ENCODE measurements around the gene TWF1.

The TWF1 gene

GRCh38 chr12:43815416-43815815 is 9.3 kb upstream of the TWF1 start:
- no peaks in the 10 kb centered on the region for H3K79me1 ChIP-seq (ENCODE audit: low read length)
- no peak overlapping the region for H3K14ac ChIP-seq (ENCODE audit: low read length)
- H3K4me1 ChIP-seq (ENCODE audit: control insufficient read depth in 1 of 2, insufficient read depth in 2 of 2, low read length in 2 of 2): no peaks in the 10 kb centered on the region
- no peak overlapping the region for H2AFZ ChIP-seq (ENCODE audit: insufficient read depth, low read length, poor library complexity)
- H3K27me3 ChIP-seq (ENCODE audit: insufficient read depth, low read length): peaks cover under 1% of the 10 kb centered on the region
- no peaks in the 10 kb centered on the region for H3K9me3 ChIP-seq (ENCODE audit: insufficient read depth, low read depth, low read length)
- no peak overlapping the region for H3K27ac ChIP-seq (ENCODE audit: low read depth, low read length)
- no peak overlapping the region for H3K9ac ChIP-seq (ENCODE audit: low read length)
- H4K12ac ChIP-seq (ENCODE audit: low read depth, low read length): no peak overlapping the region
- H2BK120ac ChIP-seq (ENCODE audit: insufficient read depth, low read length, poor library complexity): no peak overlapping the region
- H3K23ac ChIP-seq (ENCODE audit: low read length): no peak overlapping the region
- no peak overlapping the region for H2BK12ac ChIP-seq (ENCODE audit: low read length)
- no peak overlapping the region for H3K18ac ChIP-seq (ENCODE audit: low read length)
- H4K8ac ChIP-seq (ENCODE audit: low read depth, low read length): no peak overlapping the region
- no peaks in the 10 kb centered on the region for H3K79me2 ChIP-seq (ENCODE audit: control insufficient read depth, insufficient read depth, low read length, poor library complexity)
- no peak overlapping the region for H4K91ac ChIP-seq (ENCODE audit: low read depth, low read length)
- DNase-seq: no peak
- H3K4me3 ChIP-seq (ENCODE audit: low read depth, low read length): no peak overlapping the region
- no CpG with 5 or more reads among the region's 3 CpGs for WGBS (ENCODE audit: extremely low coverage, insufficient coverage, insufficient read length)
- H3K4ac ChIP-seq (ENCODE audit: low read depth, low read length): no peak overlapping the region
- H2AK5ac ChIP-seq (ENCODE audit: low read length): no peak overlapping the region
- H3K36me3 ChIP-seq (ENCODE audit: control insufficient read depth in 1 of 2, insufficient read depth in 2 of 2, low read length in 2 of 2): no peaks in the 10 kb centered on the region
- no peak overlapping the region for H2BK5ac ChIP-seq (ENCODE audit: low read depth, low read length, poor library complexity)
- H3K4me2 ChIP-seq (ENCODE audit: low read length): no peak overlapping the region

DNA sequence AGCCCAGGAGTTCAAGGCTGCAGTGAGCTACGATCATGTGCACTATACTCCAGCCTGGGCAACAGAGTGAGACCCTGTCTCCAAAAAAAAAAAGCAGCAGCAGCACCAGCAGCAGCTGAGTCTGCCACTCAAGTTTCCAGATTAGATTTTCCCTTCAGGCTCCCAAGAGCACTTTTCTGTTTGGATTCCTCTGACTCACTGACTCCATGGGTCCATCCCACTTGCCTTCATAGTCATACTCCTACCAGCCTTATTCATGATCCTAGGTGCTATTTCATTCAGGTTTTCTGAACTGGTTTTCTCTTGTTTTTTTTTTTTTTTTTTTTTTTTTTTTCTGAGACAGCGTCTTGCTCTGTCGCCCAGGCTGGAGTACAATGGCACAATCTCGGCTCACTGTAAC is 6.8 kb upstream of the TWF1 start:
- Histone ChIP-seq H3K14ac (ENCODE audit: low read length) (no peak overlapping the region), H3K4me2 (ENCODE audit: low read length) (no peak overlapping the region), H3K4ac (ENCODE audit: low read depth, low read length) (no peak overlapping the region), H3K27ac (ENCODE audit: low read depth, low read length) (no peak overlapping the region), H3K4me3 (ENCODE audit: low read depth, low read length) (no peak overlapping the region), H3K9me3 (ENCODE audit: insufficient read depth, low read depth, low read length) (no peaks in the 10 kb centered on the region), H2BK12ac (ENCODE audit: low read length) (no peak overlapping the region), H3K79me1 (ENCODE audit: low read length) (no peaks in the 10 kb centered on the region), H2BK5ac (ENCODE audit: low read depth, low read length, poor library complexity) (no peak overlapping the region), H4K8ac (ENCODE audit: low read depth, low read length) (no peak overlapping the region), H2AK5ac (ENCODE audit: low read length) (no peak overlapping the region), H4K12ac (ENCODE audit: low read depth, low read length) (no peak overlapping the region), H3K36me3 (ENCODE audit: control insufficient read depth in 1 of 2, insufficient read depth in 2 of 2, low read length in 2 of 2) (no peaks in the 10 kb centered on the region), H3K79me2 (ENCODE audit: control insufficient read depth, insufficient read depth, low read length, poor library complexity) (no peaks in the 10 kb centered on the region), H3K9ac (ENCODE audit: low read length) (no peak overlapping the region), H3K4me1 (ENCODE audit: control insufficient read depth in 1 of 2, insufficient read depth in 2 of 2, low read length in 2 of 2) (no peaks in the 10 kb centered on the region), H3K18ac (ENCODE audit: low read length) (no peak overlapping the region), H2BK120ac (ENCODE audit: insufficient read depth, low read length, poor library complexity) (no peak overlapping the region), H3K23ac (ENCODE audit: low read length) (no peak overlapping the region), H3K27me3 (ENCODE audit: insufficient read depth, low read length) (peaks cover 2% of the 10 kb centered on the region), H4K91ac (ENCODE audit: low read depth, low read length) (no peak overlapping the region), H2AFZ (ENCODE audit: insufficient read depth, low read length, poor library complexity) (no peak overlapping the region)
- DNase-seq: peak in 1 of 2 donors; percentile 43
- WGBS (ENCODE audit: extremely low coverage, insufficient coverage, insufficient read length): no CpG with 5 or more reads among the region's 4 CpGs

DNA sequence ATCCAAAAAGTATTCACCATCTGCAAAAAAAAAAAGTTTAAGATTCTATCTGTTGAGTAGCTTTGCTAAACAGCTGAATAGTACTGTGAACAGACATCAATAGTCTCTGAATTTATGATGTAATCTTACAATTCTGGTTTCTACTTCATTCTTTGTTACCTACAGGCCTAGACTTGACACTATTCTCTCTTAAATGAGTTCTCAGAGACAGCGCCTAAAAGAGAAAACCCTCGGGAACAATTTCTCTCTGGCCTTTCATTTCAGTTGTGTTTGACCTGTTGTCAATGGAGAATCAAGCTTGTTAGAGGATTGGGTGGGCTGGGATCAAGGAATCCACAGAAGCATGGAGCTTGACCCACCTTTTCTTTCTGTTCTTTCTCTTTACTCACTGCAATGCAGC is 5.9 kb upstream of the TWF1 start:
- no peaks in the 10 kb centered on the region for H3K79me1 ChIP-seq (ENCODE audit: low read length)
- no peak overlapping the region for H3K4me2 ChIP-seq (ENCODE audit: low read length)
- no peaks in the 10 kb centered on the region for H3K79me2 ChIP-seq (ENCODE audit: control insufficient read depth, insufficient read depth, low read length, poor library complexity)
- no peak overlapping the region for H2AK5ac ChIP-seq (ENCODE audit: low read length)
- H3K9ac ChIP-seq (ENCODE audit: low read length): no peak overlapping the region
- no CpG with 5 or more reads among the region's 2 CpGs for WGBS (ENCODE audit: extremely low coverage, insufficient coverage, insufficient read length)
- H3K4me3 ChIP-seq (ENCODE audit: low read depth, low read length): no peak overlapping the region
- H2BK5ac ChIP-seq (ENCODE audit: low read depth, low read length, poor library complexity): no peak overlapping the region
- peaks cover 2% of the 10 kb centered on the region for H3K27me3 ChIP-seq (ENCODE audit: insufficient read depth, low read length)
- no peak overlapping the region for H3K27ac ChIP-seq (ENCODE audit: low read depth, low read length)
- H3K18ac ChIP-seq (ENCODE audit: low read length): no peak overlapping the region
- no peak overlapping the region for H4K12ac ChIP-seq (ENCODE audit: low read depth, low read length)
- H3K4ac ChIP-seq (ENCODE audit: low read depth, low read length): no peak overlapping the region
- no peak overlapping the region for H3K23ac ChIP-seq (ENCODE audit: low read length)
- DNase-seq: no peak
- no peak overlapping the region for H3K14ac ChIP-seq (ENCODE audit: low read length)
- no peaks in the 10 kb centered on the region for H3K9me3 ChIP-seq (ENCODE audit: insufficient read depth, low read depth, low read length)
- no peak overlapping the region for H4K91ac ChIP-seq (ENCODE audit: low read depth, low read length)
- no peak overlapping the region for H2BK120ac ChIP-seq (ENCODE audit: insufficient read depth, low read length, poor library complexity)
- no peak overlapping the region for H4K8ac ChIP-seq (ENCODE audit: low read depth, low read length)
- no peaks in the 10 kb centered on the region for H3K36me3 ChIP-seq (ENCODE audit: control insufficient read depth in 1 of 2, insufficient read depth in 2 of 2, low read length in 2 of 2)
- no peak overlapping the region for H2AFZ ChIP-seq (ENCODE audit: insufficient read depth, low read length, poor library complexity)
- H3K4me1 ChIP-seq (ENCODE audit: control insufficient read depth in 1 of 2, insufficient read depth in 2 of 2, low read length in 2 of 2): no peaks in the 10 kb centered on the region
- no peak overlapping the region for H2BK12ac ChIP-seq (ENCODE audit: low read length)

- no CpG with 5 or more reads among the region's 3 CpGs for WGBS (ENCODE audit: extremely low coverage, insufficient coverage, insufficient read length)
- H3K27me3 ChIP-seq (ENCODE audit: insufficient read depth, low read length): peaks cover 2% of the 10 kb centered on the region
- H3K4me2 ChIP-seq (ENCODE audit: low read length): no peak overlapping the region
- H3K27ac ChIP-seq (ENCODE audit: low read depth, low read length): no peak overlapping the region
- no peak overlapping the region for H2BK12ac ChIP-seq (ENCODE audit: low read length)
- no peak overlapping the region for H3K4ac ChIP-seq (ENCODE audit: low read depth, low read length)
- H3K18ac ChIP-seq (ENCODE audit: low read length): no peak overlapping the region
- no peak overlapping the region for H3K9ac ChIP-seq (ENCODE audit: low read length)
- H3K4me1 ChIP-seq (ENCODE audit: control insufficient read depth in 1 of 2, insufficient read depth in 2 of 2, low read length in 2 of 2): no peaks in the 10 kb centered on the region
- H3K79me1 ChIP-seq (ENCODE audit: low read length): peaks cover 8% of the 10 kb centered on the region
- no peak overlapping the region for H3K4me3 ChIP-seq (ENCODE audit: low read depth, low read length)
- no peaks in the 10 kb centered on the region for H3K9me3 ChIP-seq (ENCODE audit: insufficient read depth, low read depth, low read length)
- peaks cover 6% of the 10 kb centered on the region for H3K79me2 ChIP-seq (ENCODE audit: control insufficient read depth, insufficient read depth, low read length, poor library complexity)
- peak in 1 of 2 donors; percentile 32 for DNase-seq
- no peak overlapping the region for H2BK120ac ChIP-seq (ENCODE audit: insufficient read depth, low read length, poor library complexity)
- no peak overlapping the region for H3K14ac ChIP-seq (ENCODE audit: low read length)
- H3K36me3 ChIP-seq (ENCODE audit: control insufficient read depth in 1 of 2, insufficient read depth in 2 of 2, low read length in 2 of 2): no peaks in the 10 kb centered on the region
- H2AFZ ChIP-seq (ENCODE audit: insufficient read depth, low read length, poor library complexity): no peak overlapping the region
- no peak overlapping the region for H3K23ac ChIP-seq (ENCODE audit: low read length)
- H2AK5ac ChIP-seq (ENCODE audit: low read length): no peak overlapping the region
- no peak overlapping the region for H2BK5ac ChIP-seq (ENCODE audit: low read depth, low read length, poor library complexity)
- no peak overlapping the region for H4K8ac ChIP-seq (ENCODE audit: low read depth, low read length)
- no peak overlapping the region for H4K91ac ChIP-seq (ENCODE audit: low read depth, low read length)
- no peak overlapping the region for H4K12ac ChIP-seq (ENCODE audit: low read depth, low read length)
Observed at GRCh38 chr12:43807386-43807785, 1.3 kb upstream of the TWF1 start.

All from trophoblast cell (in vitro differentiated cells and primary cell).